MG63 (cell line): ENCODE results near the gene ATF3. TPM values are rescaled to one million over a fixed set of nuclear protein-coding genes. Genes with fewer than 3 reads are reported as not detected.

Experiments
- DNase-seq: peaks from one replicate; pipeline ENCODE4 v3.0.0-alpha.2; 2020
- H3K27me3 ChIP-seq: fragments of 250-450 bp; sonication (Bioruptor Pico); 2 replicates; pipeline ENCODE4 v1.5.1; 2020; ENCODE audit warnings: mild to moderate bottlenecking, moderate library complexity
- H3K36me3 ChIP-seq: fragments of 250-450 bp; sonication (Bioruptor Pico); 2 replicates; pipeline ENCODE4 v1.5.1; 2020; ENCODE audit warnings: mild to moderate bottlenecking, moderate library complexity
- H3K4me3 ChIP-seq: fragments of 250-450 bp; sonication (Bioruptor Pico); 2 replicates; pipeline ENCODE4 v1.5.1; 2020; ENCODE audit warnings: mild to moderate bottlenecking, moderate library complexity
- H3K9me3 ChIP-seq: fragments of 250-450 bp; sonication (Bioruptor Pico); 2 replicates; pipeline ENCODE4 v1.5.1; 2020; ENCODE audit warnings: mild to moderate bottlenecking, moderate library complexity
- total RNA-seq: library from RNA; depleted of rRNA; stranded (reverse); fragments of >200 nt; shearing (Covaris generic); gene quantifications from 2 replicates; pipeline ENCODE4 v1.2.3, GENCODE V29; 2014; ENCODE audit warnings: low replicate concordance

Gene ATF3
- total RNA-seq, 1 experiment from 2014 or later = 7.4 TPM

DNA sequence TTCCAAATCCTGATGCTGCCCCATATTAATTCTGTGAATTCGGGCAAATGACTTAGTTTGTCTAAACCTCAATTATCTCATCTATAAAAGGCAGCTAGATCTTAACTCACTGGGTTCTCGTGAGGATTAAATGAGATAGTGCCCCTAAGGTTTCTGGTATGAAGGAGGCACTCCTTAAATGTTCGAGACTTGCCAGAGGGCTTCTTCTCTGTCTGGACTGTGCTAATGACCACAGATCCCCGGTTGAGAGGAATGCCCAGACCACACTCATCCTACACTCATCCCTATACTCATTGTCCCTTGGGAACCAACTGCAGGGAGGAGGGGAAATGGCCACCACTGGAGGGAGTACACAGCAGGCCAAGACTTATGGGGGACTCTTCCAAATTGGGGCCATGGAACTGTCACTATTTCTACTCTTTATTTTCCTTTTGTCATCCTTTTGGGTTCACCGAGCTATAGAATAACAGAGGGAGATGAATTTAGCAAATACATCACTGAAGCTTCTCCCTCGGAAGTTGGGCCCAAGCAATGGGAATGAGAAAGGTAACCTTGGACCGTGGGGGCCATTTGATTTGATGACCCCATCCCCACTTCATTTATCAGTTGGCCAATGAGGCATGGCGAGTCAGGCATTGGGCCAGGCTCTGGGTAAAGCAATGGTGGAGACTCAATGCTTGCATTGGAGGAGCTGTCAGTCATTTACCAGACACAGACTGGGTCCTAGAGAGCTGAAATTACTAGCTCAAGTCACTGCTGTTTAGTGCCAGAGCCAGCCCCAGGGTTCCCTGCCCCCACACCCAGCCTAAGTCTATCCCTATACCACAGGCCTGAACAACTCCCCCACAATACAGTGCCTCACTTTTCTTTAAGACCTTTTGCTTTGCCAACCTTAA is 5.1 kb downstream of the ATF3 start:
- no peaks in the 10 kb centered on the region for H3K9me3 ChIP-seq
- no peaks in the 10 kb centered on the region for H3K27me3 ChIP-seq
- H3K36me3 ChIP-seq = peaks cover 8% of the 10 kb centered on the region
- peak; percentile 50 for DNase-seq
- no peak overlapping the region for H3K4me3 ChIP-seq

DNA sequence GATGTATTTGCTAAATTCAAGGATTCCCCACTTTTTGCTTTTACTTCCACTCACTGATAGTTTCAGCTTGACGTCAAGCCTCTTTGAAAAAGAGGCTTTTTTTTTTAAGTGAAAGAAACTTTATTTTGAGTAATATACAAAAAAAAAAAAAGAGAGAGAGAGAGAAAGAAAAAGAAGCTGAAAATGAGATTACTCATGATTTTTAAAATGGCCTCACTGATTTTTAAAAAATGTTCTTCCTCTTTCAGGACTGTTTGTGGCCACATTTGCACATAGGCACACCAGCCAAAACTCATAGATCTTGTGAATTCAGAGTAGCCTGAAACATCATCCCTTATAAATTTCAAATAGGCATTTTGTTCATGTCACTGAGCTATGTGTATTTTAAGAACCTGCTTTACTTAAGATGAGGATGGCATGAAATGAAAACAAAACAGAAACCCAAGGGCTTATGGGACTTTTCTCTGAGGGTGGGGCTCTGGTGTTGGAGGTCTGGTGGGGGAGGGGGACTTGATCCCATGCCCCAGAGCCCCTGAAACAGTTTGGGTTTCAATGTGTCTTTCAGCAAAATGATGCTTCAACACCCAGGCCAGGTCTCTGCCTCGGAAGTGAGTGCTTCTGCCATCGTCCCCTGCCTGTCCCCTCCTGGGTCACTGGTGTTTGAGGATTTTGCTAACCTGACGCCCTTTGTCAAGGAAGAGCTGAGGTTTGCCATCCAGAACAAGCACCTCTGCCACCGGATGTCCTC is 6.1 kb downstream of the ATF3 start:
- H3K9me3 ChIP-seq = no peaks in the 10 kb centered on the region
- H3K4me3 ChIP-seq = no peak overlapping the region
- peaks cover 8% of the 10 kb centered on the region for H3K36me3 ChIP-seq
- DNase-seq = no peak
- no peaks in the 10 kb centered on the region for H3K27me3 ChIP-seq

DNA sequence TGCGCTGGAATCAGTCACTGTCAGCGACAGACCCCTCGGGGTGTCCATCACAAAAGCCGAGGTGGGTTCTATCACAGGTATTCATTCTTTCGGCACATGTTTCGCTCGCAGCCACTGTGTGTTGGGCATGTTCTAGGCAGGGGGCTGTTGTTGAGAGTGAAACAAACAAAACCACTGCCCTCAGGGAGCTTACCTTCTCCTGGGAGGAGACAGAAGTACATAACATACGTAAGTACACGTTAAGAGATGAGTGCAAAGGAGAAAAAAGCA is 6.6 kb downstream of the ATF3 start:
- peaks cover 8% of the 10 kb centered on the region for H3K36me3 ChIP-seq
- no peaks in the 10 kb centered on the region for H3K9me3 ChIP-seq
- H3K4me3 ChIP-seq = no peak overlapping the region
- DNase-seq = no peak
- H3K27me3 ChIP-seq = no peaks in the 10 kb centered on the region

- Histone ChIP-seq H3K4me3 (no peak overlapping the region), H3K36me3 (peaks cover 8% of the 10 kb centered on the region), H3K9me3 (no peaks in the 10 kb centered on the region; the same call in 1 of the 2 replicates), H3K27me3 (no peaks in the 10 kb centered on the region)
- DNase-seq = no peak
Observed at GRCh38 chr1:212618466-212619210, 10.1 kb downstream of the ATF3 start.

DNA sequence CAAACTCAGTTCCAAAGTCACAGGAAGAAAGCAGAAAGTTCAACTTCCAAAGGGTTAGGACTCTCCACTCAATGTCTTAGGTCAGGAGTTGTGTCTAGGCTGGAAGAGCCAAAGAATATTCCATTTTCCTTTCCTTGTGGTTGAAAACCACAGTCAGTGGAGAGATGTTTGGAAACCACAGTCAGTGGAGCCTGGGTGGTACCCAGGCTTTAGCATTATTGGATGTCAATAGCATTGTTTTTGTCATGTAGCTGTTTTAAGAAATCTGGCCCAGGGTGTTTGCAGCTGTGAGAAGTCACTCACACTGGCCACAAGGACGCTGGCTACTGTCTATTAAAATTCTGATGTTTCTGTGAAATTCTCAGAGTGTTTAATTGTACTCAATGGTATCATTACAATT is 11.7 kb downstream of the ATF3 start:
- no peaks in the 10 kb centered on the region; the same call in 1 of the 2 replicates for H3K27me3 ChIP-seq
- H3K4me3 ChIP-seq = no peak overlapping the region
- no peak for DNase-seq
- peaks cover 8% of the 10 kb centered on the region for H3K36me3 ChIP-seq
- H3K9me3 ChIP-seq = no peaks in the 10 kb centered on the region; the same call in 1 of the 2 replicates

GRCh38 chr1:212621043-212621948 is 12.7 kb downstream of the ATF3 start:
- H3K36me3 ChIP-seq = peaks cover 4% of the 10 kb centered on the region; the same call in 1 of the 2 replicates
- no peak overlapping the region for H3K4me3 ChIP-seq
- no peak for DNase-seq
- H3K27me3 ChIP-seq = peaks cover 2% of the 10 kb centered on the region
- H3K9me3 ChIP-seq = no peaks in the 10 kb centered on the region; the same call in 1 of the 2 replicates

DNA sequence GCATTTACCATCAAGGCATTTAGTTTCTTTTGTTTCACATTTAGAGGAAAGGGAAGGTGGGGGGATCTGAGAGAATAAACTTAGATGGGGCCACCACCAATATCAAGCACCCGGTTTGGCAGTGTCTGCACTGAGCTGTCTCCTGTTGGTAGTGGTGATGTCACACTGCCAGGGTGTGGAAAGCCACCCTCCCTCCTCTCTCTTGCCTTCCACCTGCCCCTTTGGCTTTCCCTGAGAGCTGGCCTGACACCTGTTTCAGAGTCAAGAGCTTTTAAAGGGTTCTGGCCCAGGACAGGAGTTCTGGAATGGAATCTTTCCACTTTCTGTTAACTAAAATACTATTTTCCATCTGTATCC is 13.4 kb downstream of the ATF3 start:
- Histone ChIP-seq H3K9me3 (no peaks in the 10 kb centered on the region; the same call in 1 of the 2 replicates), H3K36me3 (peaks cover 4% of the 10 kb centered on the region; the same call in 1 of the 2 replicates), H3K27me3 (peaks cover 4% of the 10 kb centered on the region), H3K4me3 (no peak overlapping the region)
- no peak for DNase-seq

DNA sequence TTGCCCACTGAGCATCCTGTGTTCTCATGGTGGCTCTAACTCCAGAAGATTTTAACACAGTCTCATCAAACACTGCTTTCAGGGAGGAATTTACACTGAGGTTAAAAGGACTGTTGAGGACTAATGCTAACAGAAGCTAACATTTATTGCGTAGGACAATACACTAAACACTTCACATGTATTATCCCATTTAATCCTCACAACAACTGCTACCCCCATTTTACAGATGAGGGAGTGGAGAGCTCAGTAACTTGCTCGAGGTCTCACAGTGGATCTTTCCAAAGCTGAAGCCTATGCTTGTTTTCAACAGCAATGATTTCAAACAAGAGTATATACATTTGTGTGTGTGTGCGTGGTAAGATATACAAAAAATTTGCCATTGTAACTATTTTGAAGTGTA is 13.9 kb downstream of the ATF3 start:
- Histone ChIP-seq H3K4me3 (no peak overlapping the region), H3K36me3 (peaks cover 4% of the 10 kb centered on the region; the same call in 1 of the 2 replicates), H3K27me3 (peaks cover 6% of the 10 kb centered on the region), H3K9me3 (no peaks in the 10 kb centered on the region; the same call in 1 of the 2 replicates)
- DNase-seq = no peak

DNA sequence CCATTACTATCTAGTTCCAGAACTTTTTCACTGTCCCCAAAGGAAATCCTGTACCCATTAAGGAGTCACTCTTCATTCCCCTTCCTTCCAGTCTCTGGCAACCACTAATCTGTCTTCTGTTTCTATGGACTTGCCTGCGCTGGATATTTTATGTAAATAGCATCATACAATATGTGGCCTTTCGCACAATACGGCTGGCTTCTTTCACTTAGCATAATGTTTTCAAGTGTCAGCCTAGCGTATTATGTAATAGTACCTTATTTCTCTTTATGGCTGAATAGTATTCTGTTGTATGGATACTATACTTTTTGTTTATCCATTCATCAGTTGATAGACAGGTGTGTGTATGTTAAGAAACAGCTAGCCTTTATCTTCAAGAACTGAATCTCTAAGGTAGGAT is 14.3 kb downstream of the ATF3 start:
- peaks cover 4% of the 10 kb centered on the region; the same call in 1 of the 2 replicates for H3K36me3 ChIP-seq
- DNase-seq = no peak

GRCh38 chr1:212623603-212624002 is 15.0 kb downstream of the ATF3 start:
- Histone ChIP-seq H3K27me3 (peaks cover 6% of the 10 kb centered on the region), H3K4me3 (no peak overlapping the region), H3K36me3 (peaks cover under 1% of the 10 kb centered on the region; the same call in 1 of the 2 replicates), H3K9me3 (no peaks in the 10 kb centered on the region; the same call in 1 of the 2 replicates)
- no peak for DNase-seq

More for the DNA sequence above, 14.3 kb downstream of the ATF3 start:
- H3K27me3 ChIP-seq = peaks cover 6% of the 10 kb centered on the region
- no peaks in the 10 kb centered on the region; the same call in 1 of the 2 replicates for H3K9me3 ChIP-seq
- no peak overlapping the region for H3K4me3 ChIP-seq

- DNase-seq = no peak
- H3K4me3 ChIP-seq = no peak overlapping the region
- peaks cover 6% of the 10 kb centered on the region for H3K27me3 ChIP-seq
- no peaks in the 10 kb centered on the region; the same call in 1 of the 2 replicates for H3K9me3 ChIP-seq
- H3K36me3 ChIP-seq = no peaks in the 10 kb centered on the region; the same call in 1 of the 2 replicates
Observed at GRCh38 chr1:212624976-212625501, 16.5 kb downstream of the ATF3 start.

- no peak overlapping the region for H3K4me3 ChIP-seq
- H3K9me3 ChIP-seq = no peaks in the 10 kb centered on the region; the same call in 1 of the 2 replicates
- DNase-seq = no peak
- no peaks in the 10 kb centered on the region for H3K36me3 ChIP-seq
- peaks cover 6% of the 10 kb centered on the region for H3K27me3 ChIP-seq
Observed at GRCh38 chr1:212625781-212626450, 17.4 kb downstream of the ATF3 start.

- no peak overlapping the region for H3K4me3 ChIP-seq
- DNase-seq = no peak
- no peaks in the 10 kb centered on the region; the same call in 1 of the 2 replicates for H3K9me3 ChIP-seq
- H3K36me3 ChIP-seq = no peaks in the 10 kb centered on the region
- H3K27me3 ChIP-seq = peaks cover 6% of the 10 kb centered on the region
Observed at GRCh38 chr1:212628046-212628445, 19.5 kb downstream of the ATF3 start.

DNA sequence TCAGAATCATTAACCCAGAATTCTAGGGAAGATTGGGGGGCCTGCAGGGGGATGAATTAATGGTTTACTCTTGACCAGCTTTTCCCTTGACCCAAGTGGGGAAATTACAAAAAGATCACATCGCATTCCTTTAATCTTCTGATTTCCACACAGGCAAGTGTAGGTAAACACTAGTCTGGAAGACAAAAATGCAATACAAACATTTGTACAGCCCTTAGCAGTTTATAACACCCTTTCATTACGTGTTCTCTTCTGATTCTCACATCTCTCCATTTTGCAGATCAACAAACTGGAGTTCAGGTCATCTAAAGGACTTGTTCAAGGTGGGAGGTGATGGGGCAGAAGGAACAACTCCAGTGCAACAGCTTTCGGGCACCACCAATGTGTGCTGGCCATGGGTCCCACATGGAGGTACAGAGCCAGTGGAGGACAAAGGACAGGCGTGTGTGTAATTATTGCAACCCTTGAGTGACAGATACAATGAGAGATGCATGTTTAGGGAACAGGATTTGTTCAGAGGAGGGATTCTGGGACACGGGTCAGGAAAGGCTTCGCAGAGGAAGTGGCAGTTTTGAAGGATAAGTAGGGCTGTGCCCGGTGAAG is 20.4 kb downstream of the ATF3 start:
- no peak for DNase-seq
- Histone ChIP-seq H3K9me3 (no peaks in the 10 kb centered on the region), H3K36me3 (no peaks in the 10 kb centered on the region), H3K4me3 (no peak overlapping the region), H3K27me3 (peaks cover 6% of the 10 kb centered on the region)
